GM11168 (cell line): ENCODE data around the gene TIAM2.

Experiments used
- in situ Hi-C: fragments of 300-500 bp; cut with MboI; formaldehyde crosslinking; loops from one replicate; pipeline ENCODE4 v1.12.0; 2022; ENCODE audit warnings: low sequenced_read_pairs; ENCODE audit not compliant: unreplicated experiment

The TIAM2 gene

DNA sequence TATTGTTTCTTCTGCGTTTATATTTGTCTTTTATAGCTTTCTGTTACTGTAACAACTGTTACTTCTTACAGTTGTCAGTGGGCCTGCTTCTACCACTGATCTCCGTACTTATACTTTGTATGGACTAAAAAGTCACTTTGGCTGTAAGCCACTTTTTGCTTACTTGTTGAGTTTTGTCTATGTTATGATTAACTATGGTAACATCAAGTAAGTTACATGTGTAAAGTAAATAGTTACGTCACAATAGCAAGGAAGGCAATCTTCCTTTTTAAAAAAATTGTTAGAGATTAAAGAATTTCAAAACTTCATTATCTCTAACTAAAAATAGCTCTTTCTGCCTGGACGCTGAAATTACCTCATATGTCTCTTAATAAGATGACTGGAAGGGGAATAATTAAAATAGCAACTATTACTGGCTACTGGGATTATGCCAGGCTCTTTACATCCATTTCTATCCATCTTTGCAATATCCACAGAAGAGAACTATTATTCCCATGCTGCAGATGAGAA, 308.3 kb downstream of the TIAM2 start:
- in situ Hi-C loops = no loop called here

DNA sequence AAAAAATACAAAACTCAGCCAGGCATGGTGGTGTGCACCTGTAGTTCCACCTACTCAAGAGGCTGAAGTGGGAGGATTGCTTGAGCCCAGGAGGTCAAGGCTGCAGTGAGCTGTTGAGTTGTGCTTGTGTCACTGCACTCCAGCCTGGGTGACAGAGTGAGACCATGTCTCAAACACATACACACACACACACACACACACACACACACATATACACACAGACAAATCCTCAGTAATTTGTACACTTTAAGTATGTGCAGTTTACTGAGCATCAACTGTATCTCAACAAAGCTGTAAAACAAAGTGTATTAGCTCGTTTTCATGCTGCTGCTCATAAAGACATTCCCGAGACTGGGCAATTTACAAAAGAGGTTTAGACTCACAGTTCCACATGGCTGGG, 311.8 kb downstream of the TIAM2 start:
- in situ Hi-C loops = no loop called here
